CD8-positive, alpha-beta memory T cell (primary cell): Measurements from ENCODE around the gene TLCD5. TPM values are rescaled to one million over a fixed set of nuclear protein-coding genes. Genes with fewer than 3 reads are reported as not detected.

Source experiments
- CTCF ChIA-PET: fragments of 350-600 bp; sonication (Branson Sonifier 250); formaldehyde crosslinking; loops from one replicate; lab custom pipeline; 2021; ENCODE audit warnings: antibody characterized with exemption; lab: Charles Lee
- POLR2A ChIA-PET: fragments of 350-600 bp; sonication (Branson Sonifier 250); formaldehyde crosslinking; loops from one replicate; lab custom pipeline; 2021; ENCODE audit warnings: antibody characterized with exemption; lab: Charles Lee
- DNase-seq, 5 donors: peaks; one replicate each; pipeline versions ENCODE4 v3.0.0 to v3.0.0-alpha.2; 2020 to 2022; ENCODE audit warnings: mixed read lengths in 1 of 5
- H3K27ac ChIP-seq: one replicate; pipeline ENCODE4 v1.7.0; 2013; ENCODE audit warnings: low read depth, mild to moderate bottlenecking, low read length, moderate library complexity
- H3K27me3 ChIP-seq: 2 replicates; pipeline ENCODE4 v1.7.0; 2013; ENCODE audit warnings: low read length, mild to moderate bottlenecking; ENCODE audit not compliant: insufficient read depth, poor library complexity, severe bottlenecking
- H3K36me3 ChIP-seq: 2 replicates; pipeline ENCODE4 v1.7.0; 2013; ENCODE audit warnings: mild to moderate bottlenecking, low read length, moderate library complexity; ENCODE audit not compliant: insufficient read depth
- H3K4me1 ChIP-seq: 2 replicates; pipeline ENCODE4 v1.7.0; 2013; ENCODE audit warnings: mild to moderate bottlenecking, low read length, moderate library complexity; ENCODE audit not compliant: insufficient read depth
- H3K4me3 ChIP-seq: 2 replicates; pipeline ENCODE4 v1.7.0; 2013; ENCODE audit warnings: mild to moderate bottlenecking, low read length
- H3K9me3 ChIP-seq: 2 replicates; pipeline ENCODE4 v1.7.0; 2013; ENCODE audit warnings: mild to moderate bottlenecking, low read length
- H3K27ac Mint-ChIP-seq, 8 donors: one replicate each; pipeline ENCODE4 v1.8.0; 2020 to 2021; ENCODE audit warnings: mixed read lengths in 8 of 8, mild to moderate bottlenecking in 6 of 8, inconsistent platforms in 3 of 8, moderate library complexity in 3 of 8
- H3K27me3 Mint-ChIP-seq, 2 donors: one replicate each; pipeline ENCODE4 v1.8.0; 2020 to 2021; ENCODE audit warnings: mixed read lengths in 2 of 2, mild to moderate bottlenecking in 1 of 2, moderate library complexity in 1 of 2
- H3K36me3 Mint-ChIP-seq, 3 donors: one replicate each; pipeline ENCODE4 v1.8.0; 2020 to 2021; ENCODE audit warnings: mixed read lengths in 3 of 3, inconsistent platforms in 1 of 3, mild to moderate bottlenecking in 1 of 3
- H3K4me1 Mint-ChIP-seq, 3 donors: one replicate each; pipeline ENCODE4 v1.8.0; 2020 to 2021; ENCODE audit warnings: mixed read lengths in 3 of 3, inconsistent platforms in 1 of 3, mild to moderate bottlenecking in 1 of 3
- H3K4me3 Mint-ChIP-seq, 7 donors: one replicate each; pipeline ENCODE4 v1.8.0; 2020 to 2021; ENCODE audit warnings: mixed read lengths in 7 of 7, mild to moderate bottlenecking in 6 of 7, moderate library complexity in 4 of 7, inconsistent platforms in 2 of 7
- H3K9me3 Mint-ChIP-seq, 5 donors: one replicate each; pipeline ENCODE4 v1.8.0; 2020 to 2022; ENCODE audit warnings: mixed read lengths in 5 of 5, mild to moderate bottlenecking in 3 of 5, moderate library complexity in 2 of 5, inconsistent platforms in 1 of 5
- polyA plus RNA-seq: library from polyadenylated mRNA; unstranded; fragments of 300-500 nt; fragmentation: Illumina TruSeq; gene quantifications from one replicate; pipeline ENCODE4 v1.2.3, GENCODE V29; 2021
- total RNA-seq, 2 experiments: library from RNA; stranded (reverse); gene quantifications; one replicate each; pipeline ENCODE4 v1.2.3, GENCODE V29; 2021

The TLCD5 gene
- total and polyA plus RNA-seq, 3 experiments from 2014 or later: 0.16 to 1.7 (median 1.5) TPM

- Histone ChIP-seq H3K27me3 (no peaks in the 10 kb centered on the region), H3K4me1 (no peaks in the 10 kb centered on the region), H3K27ac (no peak overlapping the region), H3K9me3 (no peaks in the 10 kb centered on the region), H3K36me3 (no peaks in the 10 kb centered on the region), H3K4me3 (no peak overlapping the region)
- Mint-ChIP-seq H3K27ac (no peak overlapping the region), H3K4me3 (no peak overlapping the region), H3K27me3 (peaks cover 4% of the 10 kb centered on the region in 2 donors), H3K36me3 (peaks cover 0 to 17% (median 2%) of the 10 kb centered on the region in 3 donors), H3K4me1 (peaks cover 0 to 28% (median 3%) of the 10 kb centered on the region in 3 donors), H3K9me3 (peaks cover 4 to 15% (median 12%) of the 10 kb centered on the region in 5 donors)
- no peak for DNase-seq
- CTCF ChIA-PET: no interaction called here
- POLR2A ChIA-PET: no interaction called here
Measured at GRCh38 chr11:120378474-120378873, 53.4 kb downstream of the TLCD5 start.

- Histone ChIP-seq H3K4me3 (no peak overlapping the region), H3K9me3 (no peaks in the 10 kb centered on the region), H3K4me1 (no peaks in the 10 kb centered on the region), H3K27me3 (no peaks in the 10 kb centered on the region), H3K36me3 (no peaks in the 10 kb centered on the region), H3K27ac (no peak overlapping the region)
- Mint-ChIP-seq H3K4me1 (peaks cover 0 to 35% (median 3%) of the 10 kb centered on the region in 3 donors), H3K4me3 (no peak overlapping the region), H3K27me3 (peaks cover 4 to 11% of the 10 kb centered on the region in 2 donors), H3K27ac (no peak overlapping the region), H3K36me3 (peaks cover 0 to 21% (median 3%) of the 10 kb centered on the region in 3 donors), H3K9me3 (peaks cover 4 to 15% (median 12%) of the 10 kb centered on the region in 5 donors)
- POLR2A ChIA-PET: no interaction called here
- no peak for DNase-seq
- CTCF ChIA-PET: no interaction called here
Measured at GRCh38 chr11:120381401-120381800, 56.3 kb downstream of the TLCD5 start.

Other genes starting within 250 kb of the TLCD5 start
- not detected for gene TRIM29, start 187.2 kb upstream of the TLCD5 start, total RNA-seq
- not detected for gene TRIM29, start 187.2 kb upstream of the TLCD5 start, polyA plus RNA-seq
- gene OAF, start 114.3 kb upstream of the TLCD5 start, total RNA-seq: 1 to 10 TPM; 3.0 to 3.4 TPM
- gene OAF, start 114.3 kb upstream of the TLCD5 start, polyA plus RNA-seq: 2.6 TPM
- not detected for gene POU2F3, start 85.2 kb upstream of the TLCD5 start, total RNA-seq
- not detected for gene POU2F3, start 85.2 kb upstream of the TLCD5 start, polyA plus RNA-seq
- 10 to 100 TPM; 30.1 to 31.0 TPM for gene ARHGEF12, start 11.1 kb downstream of the TLCD5 start, total RNA-seq
- gene ARHGEF12, start 11.1 kb downstream of the TLCD5 start, polyA plus RNA-seq: 4.6 TPM
- under 1 TPM in 1 of 2 experiments, not detected in 1; 0.07 TPM for gene GRIK4, start 186.4 kb downstream of the TLCD5 start, total RNA-seq
- not detected for gene GRIK4, start 186.4 kb downstream of the TLCD5 start, polyA plus RNA-seq